ENCODE measurements around the gene CCDC71. TPM values are rescaled to one million over a fixed set of nuclear protein-coding genes. Genes with fewer than 3 reads are reported as not detected.

Gene CCDC71
- total and polyA plus RNA-seq, 2 experiments from 2014 or later, result 1.5 to 39.7 TPM

GRCh38 chr3:49183873-49184272 lies 17.7 kb upstream of the CCDC71 start:
- Histone ChIP-seq H3K9me2 (ENCODE audit: insufficient read depth) (no peaks in the 10 kb centered on the region), H3K4me1 (ENCODE audit: insufficient read depth) (no peaks in the 10 kb centered on the region), H3K79me2 (ENCODE audit: insufficient read depth) (no peaks in the 10 kb centered on the region), H3K9ac (no peak overlapping the region), H3F3A (ENCODE audit: insufficient read depth) (no peaks in the 10 kb centered on the region), H3K4me2 (ENCODE audit: unreplicated experiment) (no peak overlapping the region), H3K27ac (no peak overlapping the region), H3K4me3 (no peak overlapping the region), H3K36me3 (ENCODE audit: low read depth) (no peaks in the 10 kb centered on the region), H2AFZ (no peak overlapping the region), H4K20me1 (ENCODE audit: insufficient read depth) (no peaks in the 10 kb centered on the region), H3K9me3 (ENCODE audit: low read depth) (no peaks in the 10 kb centered on the region), H3K27me3 (replicated peaks; ENCODE audit: insufficient read depth) (no peaks in the 10 kb centered on the region)
- DNase-seq, result no peak
- TF ChIP-seq EZH2phosphoT487 (IDR thresholded peaks at IDR 0.05; ENCODE audit: insufficient read depth, low read depth) (no peak), EZH2 (IDR thresholded peaks at IDR 0.05; ENCODE audit: insufficient read depth, poor library complexity, severe bottlenecking) (no peak)
- 17 to 18% methylated on average over 1 of the region's 1 CpG for WGBS, 2 experiments (ENCODE audit: low coverage in 1 of 2, low lambda C conversion rate in 2 of 2, missing lambda C conversion rate in 2 of 2)
- in situ Hi-C loops (cut with MboI), result no loop called here

- Histone ChIP-seq H3K9me3 (ENCODE audit: low read depth) (no peaks in the 10 kb centered on the region), H3K79me2 (ENCODE audit: insufficient read depth) (no peaks in the 10 kb centered on the region), H3F3A (ENCODE audit: insufficient read depth) (no peaks in the 10 kb centered on the region), H3K9ac (no peak overlapping the region), H3K27me3 (replicated peaks; ENCODE audit: insufficient read depth) (no peaks in the 10 kb centered on the region), H3K36me3 (ENCODE audit: low read depth) (no peaks in the 10 kb centered on the region), H2AFZ (no peak overlapping the region), H3K9me2 (ENCODE audit: insufficient read depth) (no peaks in the 10 kb centered on the region), H3K4me3 (no peak overlapping the region), H4K20me1 (ENCODE audit: insufficient read depth) (no peaks in the 10 kb centered on the region), H3K4me2 (ENCODE audit: unreplicated experiment) (no peak overlapping the region), H3K4me1 (ENCODE audit: insufficient read depth) (no peaks in the 10 kb centered on the region), H3K27ac (no peak overlapping the region)
- in situ Hi-C loops (cut with MboI), result no loop called here
- WGBS, 2 experiments (ENCODE audit: low coverage in 1 of 2, low lambda C conversion rate in 2 of 2, missing lambda C conversion rate in 2 of 2), result 85 to 88% methylated on average over 14 to 18 of the region's 24 CpGs
- DNase-seq, result no peak
- TF ChIP-seq EZH2 (IDR thresholded peaks at IDR 0.05; ENCODE audit: insufficient read depth, poor library complexity, severe bottlenecking) (no peak), EZH2phosphoT487 (IDR thresholded peaks at IDR 0.05; ENCODE audit: insufficient read depth, low read depth) (no peak)
Observed at GRCh38 chr3:49182682-49183081, 16.6 kb upstream of the CCDC71 start.

- H3K9ac ChIP-seq, result no peak overlapping the region
- no peaks in the 10 kb centered on the region for H3K9me2 ChIP-seq (ENCODE audit: insufficient read depth)
- H3K79me2 ChIP-seq (ENCODE audit: insufficient read depth), result no peaks in the 10 kb centered on the region
- no peak overlapping the region for H3K4me3 ChIP-seq
- no peak overlapping the region for H3K4me2 ChIP-seq (ENCODE audit: unreplicated experiment)
- no peaks in the 10 kb centered on the region for H3K36me3 ChIP-seq (ENCODE audit: low read depth)
- H4K20me1 ChIP-seq (ENCODE audit: insufficient read depth), result no peaks in the 10 kb centered on the region
- 52 to 66% methylated on average over 6 of the region's 6 CpGs for WGBS, 2 experiments (ENCODE audit: low coverage in 1 of 2, low lambda C conversion rate in 2 of 2, missing lambda C conversion rate in 2 of 2)
- no peak overlapping the region for H2AFZ ChIP-seq
- in situ Hi-C loops (cut with MboI), result no loop called here
- TF ChIP-seq EZH2phosphoT487 (IDR thresholded peaks at IDR 0.05; ENCODE audit: insufficient read depth, low read depth) (no peak), EZH2 (IDR thresholded peaks at IDR 0.05; ENCODE audit: insufficient read depth, poor library complexity, severe bottlenecking) (no peak)
- DNase-seq, result no peak
- H3K9me3 ChIP-seq (ENCODE audit: low read depth), result no peaks in the 10 kb centered on the region
- no peaks in the 10 kb centered on the region for H3F3A ChIP-seq (ENCODE audit: insufficient read depth)
- H3K27me3 ChIP-seq (replicated peaks; ENCODE audit: insufficient read depth), result no peaks in the 10 kb centered on the region
- H3K4me1 ChIP-seq (ENCODE audit: insufficient read depth), result no peaks in the 10 kb centered on the region
- no peak overlapping the region for H3K27ac ChIP-seq
Observed at GRCh38 chr3:49181351-49181750, 15.2 kb upstream of the CCDC71 start.

GRCh38 chr3:49180116-49180515 lies 14.0 kb upstream of the CCDC71 start:
- no peak overlapping the region for H3K4me3 ChIP-seq
- H3K9me3 ChIP-seq (ENCODE audit: low read depth), result no peaks in the 10 kb centered on the region
- H4K20me1 ChIP-seq (ENCODE audit: insufficient read depth), result no peaks in the 10 kb centered on the region
- H3K27ac ChIP-seq, result no peak overlapping the region
- no peaks in the 10 kb centered on the region for H3K79me2 ChIP-seq (ENCODE audit: insufficient read depth)
- no peak overlapping the region for H3K4me2 ChIP-seq (ENCODE audit: unreplicated experiment)
- in situ Hi-C loops (cut with MboI), result no loop called here
- no peak overlapping the region for H2AFZ ChIP-seq
- no peaks in the 10 kb centered on the region for H3F3A ChIP-seq (ENCODE audit: insufficient read depth)
- H3K4me1 ChIP-seq (ENCODE audit: insufficient read depth), result no peaks in the 10 kb centered on the region
- H3K9me2 ChIP-seq (ENCODE audit: insufficient read depth), result no peaks in the 10 kb centered on the region
- no peak for DNase-seq
- TF ChIP-seq EZH2phosphoT487 (IDR thresholded peaks at IDR 0.05; ENCODE audit: insufficient read depth, low read depth) (no peak), EZH2 (IDR thresholded peaks at IDR 0.05; ENCODE audit: insufficient read depth, poor library complexity, severe bottlenecking) (no peak)
- H3K27me3 ChIP-seq (replicated peaks; ENCODE audit: insufficient read depth), result no peaks in the 10 kb centered on the region
- H3K36me3 ChIP-seq (ENCODE audit: low read depth), result no peaks in the 10 kb centered on the region
- no peak overlapping the region for H3K9ac ChIP-seq

- Histone ChIP-seq H3K9ac (no peak overlapping the region), H3F3A (ENCODE audit: insufficient read depth) (no peaks in the 10 kb centered on the region), H2AFZ (no peak overlapping the region), H3K9me3 (ENCODE audit: low read depth) (no peaks in the 10 kb centered on the region), H3K79me2 (ENCODE audit: insufficient read depth) (0 out of 2 replicates have a peak, but pooled peaks cover 9% of the 10 kb centered on the region), H3K36me3 (ENCODE audit: low read depth) (no peaks in the 10 kb centered on the region), H3K27ac (no peak overlapping the region), H3K27me3 (replicated peaks; ENCODE audit: insufficient read depth) (no peaks in the 10 kb centered on the region), H3K4me3 (no peak overlapping the region), H3K4me2 (ENCODE audit: unreplicated experiment) (no peak overlapping the region), H3K4me1 (ENCODE audit: insufficient read depth) (peaks cover 7% of the 10 kb centered on the region), H3K9me2 (ENCODE audit: insufficient read depth) (no peaks in the 10 kb centered on the region), H4K20me1 (ENCODE audit: insufficient read depth) (no peaks in the 10 kb centered on the region)
- in situ Hi-C loops (cut with MboI), result no loop called here
- DNase-seq, result no peak
- 64 to 75% methylated on average over 2 of the region's 2 CpGs for WGBS, 2 experiments (ENCODE audit: low coverage in 1 of 2, low lambda C conversion rate in 2 of 2, missing lambda C conversion rate in 2 of 2)
- TF ChIP-seq EZH2phosphoT487 (IDR thresholded peaks at IDR 0.05; ENCODE audit: insufficient read depth, low read depth), result no peak
- TF ChIP-seq EZH2 (IDR thresholded peaks at IDR 0.05; ENCODE audit: insufficient read depth, poor library complexity, severe bottlenecking), result no peak
Observed at GRCh38 chr3:49177073-49177472, 10.9 kb upstream of the CCDC71 start.

All from GM23248 (cell line).